Breast epithelium (tissue), 4 donors: ENCODE data around the gene TCERG1L. TPM values are rescaled to one million over a fixed set of nuclear protein-coding genes. Genes with fewer than 3 reads are reported as not detected.
A peak's percentile ranks its signal among the peaks of the same experiment; 100 is the strongest.

ENCODE experiments used
- DNase-seq, 2 donors: peaks; one replicate each; pipeline ENCODE4 v3.0.0-alpha.2; 2019; ENCODE audit warnings: low spot score in 2 of 2
- H3K27ac ChIP-seq, 2 donors: fragments of 200-600 bp; sonication (generic) in 1 of 2; one replicate each; pipeline ENCODE4 v1.5.1; 2016 to 2019; ENCODE audit warnings: mild to moderate bottlenecking in 1 of 2
- H3K27me3 ChIP-seq, 2 donors: fragments of 200-600 bp; sonication (generic) in 1 of 2; one replicate each; pipeline versions ENCODE4 v1.5.1 to v1.6.0; 2017 to 2019; ENCODE audit warnings: control low read depth in 1 of 2, mild to moderate bottlenecking in 1 of 2
- H3K36me3 ChIP-seq: fragments of 200-600 bp; one replicate; pipeline ENCODE4 v1.5.1; 2019
- H3K4me1 ChIP-seq, 2 donors: fragments of 200-600 bp; sonication (generic); one replicate each; pipeline ENCODE4 v1.5.1; 2016 to 2019; ENCODE audit warnings: control low read depth in 1 of 2
- H3K4me3 ChIP-seq, 3 donors: fragments of 200-600 bp; sonication (generic); 1 replicate in 2 of 3; 2 replicates in 1 of 3; pipeline ENCODE4 v1.5.1; 2016 to 2019; ENCODE audit warnings: mild to moderate bottlenecking in 3 of 3, moderate library complexity in 2 of 3
- H3K9me3 ChIP-seq, 2 donors: fragments of 200-600 bp; sonication (generic) in 1 of 2; one replicate each; pipeline ENCODE4 v1.5.1; 2016 to 2019; ENCODE audit warnings: control low read depth in 1 of 2
- POLR2A ChIP-seq: fragments of 450-650 bp; IDR thresholded peaks from one replicate; pipeline ENCODE4 v1.6.1; 2016; ENCODE audit warnings: antibody characterized with exemption, mild to moderate bottlenecking, moderate library complexity
- POLR2AphosphoS5 ChIP-seq, 3 donors: sonication (generic); formaldehyde crosslinking; IDR thresholded peaks; one replicate each; pipeline ENCODE4 v1.6.1; 2017; ENCODE audit warnings: antibody characterized with exemption in 3 of 3
- intact Hi-C: fragments of 100-400 bp; cut with DNase I; formaldehyde crosslinking; loops from one replicate; pipeline ENCODE4 v1.15.1; 2023; ENCODE audit warnings: low total_unique reads
- total RNA-seq, 3 donors: library from RNA; depleted of rRNA; stranded (reverse); fragments of >200 nt; gene quantifications; one replicate each; pipeline ENCODE4 v1.1.0, GENCODE V29; 2016
- TF ChIP-seq, protein P1 (sequence below), 3 donors: fragments of 450-650 bp; IDR thresholded peaks; one replicate each; pipeline ENCODE4 v1.5.1; 2016 to 2017; ENCODE audit warnings: antibody characterized with exemption in 3 of 3, mild to moderate bottlenecking in 3 of 3, moderate library complexity in 3 of 3

Gene TCERG1L
- total RNA-seq, 3 donors from 2014 or later, result under 0.01 to 0.88 TPM; not detected in 1

DNA sequence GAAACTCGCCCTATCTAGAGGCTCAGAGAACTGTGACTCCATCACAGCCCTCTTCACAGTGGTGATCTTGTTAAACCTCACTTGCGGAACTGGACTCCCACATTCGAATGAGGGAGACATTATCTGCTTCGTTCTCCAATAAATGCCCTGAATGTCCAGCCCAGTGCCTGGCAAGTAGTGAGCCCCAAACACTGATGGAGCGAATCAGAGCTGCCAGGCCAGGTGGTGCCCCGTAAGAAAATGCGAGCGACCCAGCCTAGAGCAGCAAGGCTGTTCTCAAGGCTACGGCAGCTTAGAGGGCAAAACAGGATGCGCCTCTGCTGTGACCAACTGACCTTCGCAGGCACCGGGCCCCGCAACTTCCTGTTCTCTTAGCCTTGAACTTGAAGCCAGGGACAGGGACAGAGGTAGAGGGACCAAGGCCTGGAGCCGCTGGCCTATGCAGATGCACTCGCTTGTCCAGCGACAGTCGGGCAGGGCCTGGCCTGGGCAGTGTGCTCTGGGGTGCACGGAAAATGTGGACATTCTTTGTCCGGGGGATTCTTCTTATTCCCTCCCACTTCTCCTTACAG, 217.6 kb downstream of the TCERG1L start:
- H3K4me1 ChIP-seq, result no peaks in the 10 kb centered on the region
- TF ChIP-seq, protein P1, sequence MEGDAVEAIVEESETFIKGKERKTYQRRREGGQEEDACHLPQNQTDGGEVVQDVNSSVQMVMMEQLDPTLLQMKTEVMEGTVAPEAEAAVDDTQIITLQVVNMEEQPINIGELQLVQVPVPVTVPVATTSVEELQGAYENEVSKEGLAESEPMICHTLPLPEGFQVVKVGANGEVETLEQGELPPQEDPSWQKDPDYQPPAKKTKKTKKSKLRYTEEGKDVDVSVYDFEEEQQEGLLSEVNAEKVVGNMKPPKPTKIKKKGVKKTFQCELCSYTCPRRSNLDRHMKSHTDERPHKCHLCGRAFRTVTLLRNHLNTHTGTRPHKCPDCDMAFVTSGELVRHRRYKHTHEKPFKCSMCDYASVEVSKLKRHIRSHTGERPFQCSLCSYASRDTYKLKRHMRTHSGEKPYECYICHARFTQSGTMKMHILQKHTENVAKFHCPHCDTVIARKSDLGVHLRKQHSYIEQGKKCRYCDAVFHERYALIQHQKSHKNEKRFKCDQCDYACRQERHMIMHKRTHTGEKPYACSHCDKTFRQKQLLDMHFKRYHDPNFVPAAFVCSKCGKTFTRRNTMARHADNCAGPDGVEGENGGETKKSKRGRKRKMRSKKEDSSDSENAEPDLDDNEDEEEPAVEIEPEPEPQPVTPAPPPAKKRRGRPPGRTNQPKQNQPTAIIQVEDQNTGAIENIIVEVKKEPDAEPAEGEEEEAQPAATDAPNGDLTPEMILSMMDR (IDR thresholded peaks at IDR 0.05), result no peak
- no peak for TF ChIP-seq POLR2A
- TF ChIP-seq POLR2AphosphoS5 (IDR thresholded peaks at IDR 0.05), result no peak
- H3K27ac ChIP-seq, result peak overlapping the region; percentile 74 to 79
- H3K36me3 ChIP-seq, result no peaks in the 10 kb centered on the region
- DNase-seq, result no peak
- intact Hi-C loops, result no loop called here
- H3K9me3 ChIP-seq, result no peaks in the 10 kb centered on the region
- H3K4me3 ChIP-seq, result no peak overlapping the region
- no peaks in the 10 kb centered on the region for H3K27me3 ChIP-seq

- Histone ChIP-seq H3K36me3 (no peaks in the 10 kb centered on the region), H3K27ac (no peak overlapping the region), H3K27me3 (no peaks in the 10 kb centered on the region), H3K4me3 (no peak overlapping the region), H3K9me3 (no peaks in the 10 kb centered on the region), H3K4me1 (no peaks in the 10 kb centered on the region)
- intact Hi-C loops, result no loop called here
- TF ChIP-seq POLR2AphosphoS5 (IDR thresholded peaks at IDR 0.05) (no peak), POLR2A (no peak)
- TF ChIP-seq, protein P1 (IDR thresholded peaks at IDR 0.05), result no peak
- DNase-seq, result no peak
Measured at GRCh38 chr10:131093346-131093745, 218.2 kb downstream of the TCERG1L start.

DNA sequence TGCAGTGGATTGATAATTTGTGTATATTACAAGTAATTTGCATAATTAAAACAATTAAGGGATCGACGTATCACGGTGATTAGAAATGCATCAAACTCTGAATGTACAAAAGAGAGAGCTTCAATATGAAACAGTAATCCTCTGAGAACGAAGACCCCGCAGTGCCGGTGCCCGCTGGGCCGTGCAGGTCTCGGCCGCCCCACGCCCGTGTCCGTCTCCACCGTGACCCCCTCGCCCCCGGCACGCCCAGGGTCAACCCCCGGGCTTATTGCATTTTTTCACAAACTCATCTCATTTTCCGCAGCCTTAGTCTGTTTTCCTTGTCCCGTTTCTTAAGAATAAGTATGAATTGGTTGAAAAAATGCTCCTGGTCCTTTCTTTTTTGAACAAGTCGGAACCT, 218.6 kb downstream of the TCERG1L start:
- no peaks in the 10 kb centered on the region for H3K9me3 ChIP-seq
- DNase-seq, result no peak
- no peaks in the 10 kb centered on the region for H3K36me3 ChIP-seq
- no peak for TF ChIP-seq POLR2A
- TF ChIP-seq, protein P1 (IDR thresholded peaks at IDR 0.05), result no peak
- TF ChIP-seq POLR2AphosphoS5 (IDR thresholded peaks at IDR 0.05), result no peak
- H3K27me3 ChIP-seq, result no peaks in the 10 kb centered on the region
- intact Hi-C loops, result no loop called here
- no peaks in the 10 kb centered on the region for H3K4me1 ChIP-seq
- no peak overlapping the region for H3K27ac ChIP-seq
- no peak overlapping the region for H3K4me3 ChIP-seq

DNA sequence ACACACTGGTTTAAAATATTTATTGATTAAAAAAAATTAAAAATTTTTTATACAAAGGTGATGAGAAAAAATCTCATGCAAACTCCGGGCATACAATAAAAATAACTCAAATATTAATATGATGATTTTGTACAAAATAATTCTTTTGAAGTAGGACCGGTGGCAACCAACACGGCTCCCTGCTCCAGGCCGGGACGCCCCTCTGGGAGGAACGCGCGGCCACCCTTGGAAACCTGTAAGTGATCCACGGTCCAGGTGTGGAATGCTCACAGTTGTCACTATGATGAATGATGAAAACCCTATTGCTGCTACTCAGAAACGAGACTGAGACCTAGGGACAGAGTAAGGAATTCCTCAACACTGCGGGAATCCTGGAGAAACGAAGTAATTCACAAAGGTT, 219.1 kb downstream of the TCERG1L start:
- Histone ChIP-seq H3K27ac (no peak overlapping the region), H3K9me3 (no peaks in the 10 kb centered on the region), H3K36me3 (no peaks in the 10 kb centered on the region), H3K4me1 (no peaks in the 10 kb centered on the region), H3K4me3 (no peak overlapping the region), H3K27me3 (no peaks in the 10 kb centered on the region)
- intact Hi-C loops, result no loop called here
- TF ChIP-seq, protein P1 (IDR thresholded peaks at IDR 0.05), result no peak
- TF ChIP-seq POLR2A (no peak), POLR2AphosphoS5 (IDR thresholded peaks at IDR 0.05) (no peak)
- no peak for DNase-seq

DNA sequence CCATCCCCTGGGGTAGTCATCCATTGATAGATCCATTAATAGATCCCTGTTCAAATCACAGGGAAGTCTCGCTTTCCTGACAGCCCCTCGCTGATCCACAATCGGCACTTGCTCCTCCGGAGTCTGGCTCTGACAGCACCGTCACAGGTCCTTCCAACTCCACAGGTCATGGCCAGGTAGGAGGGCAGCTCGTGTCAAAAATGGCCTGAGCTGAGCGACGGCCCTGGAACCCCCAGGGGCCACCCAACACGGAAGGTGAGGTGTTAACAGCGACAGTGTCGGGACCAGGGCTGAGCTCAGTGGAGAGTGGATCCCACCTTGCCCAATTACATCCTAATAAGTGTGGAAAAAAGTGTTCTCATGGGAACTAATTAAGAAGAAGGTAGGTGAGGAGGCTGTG, 219.8 kb downstream of the TCERG1L start:
- DNase-seq, result no peak
- TF ChIP-seq POLR2AphosphoS5 (IDR thresholded peaks at IDR 0.05) (no peak), POLR2A (no peak)
- TF ChIP-seq, protein P1 (IDR thresholded peaks at IDR 0.05), result no peak
- H3K27me3 ChIP-seq, result peaks cover 0 to 2% of the 10 kb centered on the region in 2 donors
- no peak overlapping the region for H3K27ac ChIP-seq
- H3K36me3 ChIP-seq, result no peaks in the 10 kb centered on the region
- H3K4me3 ChIP-seq, result no peak overlapping the region
- no peaks in the 10 kb centered on the region for H3K9me3 ChIP-seq
- H3K4me1 ChIP-seq, result no peaks in the 10 kb centered on the region
- intact Hi-C loops, result no loop called here
